Sigmoid colon (tissue), 7 donors: ENCODE measurements around the gene FYTTD1. TPM values are rescaled to one million over a fixed set of nuclear protein-coding genes. Genes with fewer than 3 reads are reported as not detected.

ENCODE experiments used
- DNase-seq: peaks from one replicate; pipeline ENCODE4 v3.0.0-alpha.2; 2019
- H3K27ac ChIP-seq, 4 donors: fragments of 200-600 bp; sonication (generic); one replicate each; pipeline ENCODE4 v1.5.1; 2016 to 2019; ENCODE audit warnings: mild to moderate bottlenecking in 1 of 4
- H3K27me3 ChIP-seq, 3 donors: fragments of 200-600 bp; sonication (generic); one replicate each; pipeline ENCODE4 v1.5.1; 2019; ENCODE audit warnings: mild to moderate bottlenecking in 1 of 3
- H3K36me3 ChIP-seq, 4 donors: fragments of 200-600 bp; sonication (generic); one replicate each; pipeline ENCODE4 v1.5.1; 2016 to 2019
- H3K4me1 ChIP-seq, 4 donors: fragments of 200-600 bp; sonication (generic); one replicate each; pipeline ENCODE4 v1.5.1; 2017 to 2019
- H3K4me3 ChIP-seq, 4 donors: fragments of 200-600 bp; sonication (generic); one replicate each; pipeline ENCODE4 v1.5.1; 2017 to 2019; ENCODE audit warnings: mild to moderate bottlenecking in 2 of 4, moderate library complexity in 1 of 4
- H3K9me3 ChIP-seq, 4 donors: fragments of 200-600 bp in 3 of 4; sonication (generic) in 3 of 4; one replicate each; pipeline versions ENCODE4 v1.5.1 to v1.6.1; 2013 to 2019
- EP300 ChIP-seq, 4 donors: sonication (generic); formaldehyde crosslinking; IDR thresholded peaks; one replicate each; pipeline ENCODE4 v1.6.1; 2017; ENCODE audit warnings: antibody characterized with exemption in 4 of 4
- POLR2A ChIP-seq, 2 donors: fragments of 450-650 bp; IDR thresholded peaks; one replicate each; pipeline ENCODE4 v1.6.1; 2016; ENCODE audit warnings: antibody characterized with exemption in 2 of 2, mild to moderate bottlenecking in 2 of 2, moderate library complexity in 2 of 2
- POLR2AphosphoS5 ChIP-seq, 4 donors: sonication (generic); formaldehyde crosslinking; IDR thresholded peaks; one replicate each; pipeline ENCODE4 v1.6.1; 2017; ENCODE audit warnings: antibody characterized with exemption in 4 of 4
- WGBS, 2 donors: extraction: QIAGEN DNeasy Blood & Tissue Kit; methylation state at CpG; one replicate each; pipeline ENCODE4 v1.1.7; 2013; 5-methylcytosine and 5-hydroxymethylcytosine counted together
- intact Hi-C: fragments of 100-400 bp; cut with DNase I; formaldehyde crosslinking; loops from one replicate; pipeline ENCODE4 v1.15.1; 2023
- polyA plus RNA-seq, 3 donors: library from polyadenylated mRNA; stranded (reverse); fragments of 200-250 nt; gene quantifications; one replicate each; pipeline ENCODE4 v1.2.3, GENCODE V29; 2013
- total RNA-seq, 4 donors: library from RNA; depleted of rRNA; stranded (reverse); fragments of >200 nt; gene quantifications; one replicate each; pipeline ENCODE4 v1.1.0, GENCODE V29; 2016
- TF ChIP-seq, protein P1 (sequence below), 4 experiments: fragments of 450-650 bp in 3 of 4; fragments of 200-600 bp in 1 of 4; IDR thresholded peaks; one replicate each; pipeline ENCODE4 v1.5.1; 2016 to 2019; ENCODE audit warnings: antibody characterized with exemption in 4 of 4, mild to moderate bottlenecking in 3 of 4, moderate library complexity in 2 of 4
- donor health status: healthy with polysubstance abuse.
- donor health status: Bipolar disorder and iron deficiency.
- donor health status: healthy.

Gene FYTTD1
- total and polyA plus RNA-seq, 7 donors = 11.4 to 63.9 (median 46.4) TPM

DNA sequence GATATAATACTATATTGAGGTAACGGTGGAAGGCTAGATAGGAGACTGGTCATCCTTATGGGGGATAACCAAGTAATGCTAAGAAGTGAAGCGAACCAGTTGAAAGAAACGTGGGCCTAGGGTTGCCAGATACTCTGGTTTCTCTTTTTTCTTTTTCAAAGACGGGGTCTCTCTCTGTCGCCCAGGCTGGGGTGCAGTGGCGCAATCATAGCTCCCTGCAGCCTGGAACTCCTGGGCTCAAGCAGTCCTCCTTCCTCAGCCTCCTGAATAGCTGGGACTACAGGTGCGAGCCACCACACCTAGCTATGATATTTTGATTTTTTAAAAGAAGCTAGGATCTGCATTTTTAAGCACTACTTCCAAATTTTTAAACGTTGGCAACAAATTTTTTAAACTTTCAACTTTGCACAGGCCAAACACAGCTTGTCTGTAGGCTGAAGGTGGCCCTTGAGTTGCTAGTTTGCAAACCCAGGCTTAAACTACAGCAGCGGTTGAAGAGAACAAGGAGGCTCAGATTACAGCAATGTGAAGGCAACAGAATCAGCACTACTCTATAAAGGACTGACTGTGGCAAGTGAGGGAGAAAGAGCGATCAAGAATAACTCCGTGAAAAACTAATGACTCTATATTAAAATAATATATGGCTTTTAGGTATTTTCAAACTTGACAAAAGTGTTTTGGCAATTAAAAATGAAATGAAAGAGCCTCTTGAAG, 11.8 kb upstream of the FYTTD1 start:
- H3K4me3 ChIP-seq = peak overlapping the region in 3 of 4 donors; percentile 84 to 98 (median 97)
- DNase-seq = no peak
- WGBS, 2 donors = 68 to 70% methylated on average over 11 of the region's 11 CpGs
- no peaks in the 10 kb centered on the region for H3K9me3 ChIP-seq
- peaks cover 0 to 22% (median 20%) of the 10 kb centered on the region in 4 donors for H3K4me1 ChIP-seq
- no peak for TF ChIP-seq POLR2A (IDR thresholded peaks at IDR 0.05)
- TF ChIP-seq EP300 (IDR thresholded peaks at IDR 0.05) = no peak
- TF ChIP-seq, protein P1, sequence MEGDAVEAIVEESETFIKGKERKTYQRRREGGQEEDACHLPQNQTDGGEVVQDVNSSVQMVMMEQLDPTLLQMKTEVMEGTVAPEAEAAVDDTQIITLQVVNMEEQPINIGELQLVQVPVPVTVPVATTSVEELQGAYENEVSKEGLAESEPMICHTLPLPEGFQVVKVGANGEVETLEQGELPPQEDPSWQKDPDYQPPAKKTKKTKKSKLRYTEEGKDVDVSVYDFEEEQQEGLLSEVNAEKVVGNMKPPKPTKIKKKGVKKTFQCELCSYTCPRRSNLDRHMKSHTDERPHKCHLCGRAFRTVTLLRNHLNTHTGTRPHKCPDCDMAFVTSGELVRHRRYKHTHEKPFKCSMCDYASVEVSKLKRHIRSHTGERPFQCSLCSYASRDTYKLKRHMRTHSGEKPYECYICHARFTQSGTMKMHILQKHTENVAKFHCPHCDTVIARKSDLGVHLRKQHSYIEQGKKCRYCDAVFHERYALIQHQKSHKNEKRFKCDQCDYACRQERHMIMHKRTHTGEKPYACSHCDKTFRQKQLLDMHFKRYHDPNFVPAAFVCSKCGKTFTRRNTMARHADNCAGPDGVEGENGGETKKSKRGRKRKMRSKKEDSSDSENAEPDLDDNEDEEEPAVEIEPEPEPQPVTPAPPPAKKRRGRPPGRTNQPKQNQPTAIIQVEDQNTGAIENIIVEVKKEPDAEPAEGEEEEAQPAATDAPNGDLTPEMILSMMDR (IDR thresholded peaks at IDR 0.05) = no peak
- no peak for TF ChIP-seq POLR2AphosphoS5 (IDR thresholded peaks at IDR 0.05)
- intact Hi-C loops = loop anchor here (1.0 kb wide), 1 partner anchor 11 kb away; the partner anchor contains the start of gene FYTTD1
- H3K27ac ChIP-seq = peak overlapping the region; percentile 86 to 95 (median 92)
- H3K27me3 ChIP-seq = no peaks in the 10 kb centered on the region
- no peaks in the 10 kb centered on the region for H3K36me3 ChIP-seq

DNA sequence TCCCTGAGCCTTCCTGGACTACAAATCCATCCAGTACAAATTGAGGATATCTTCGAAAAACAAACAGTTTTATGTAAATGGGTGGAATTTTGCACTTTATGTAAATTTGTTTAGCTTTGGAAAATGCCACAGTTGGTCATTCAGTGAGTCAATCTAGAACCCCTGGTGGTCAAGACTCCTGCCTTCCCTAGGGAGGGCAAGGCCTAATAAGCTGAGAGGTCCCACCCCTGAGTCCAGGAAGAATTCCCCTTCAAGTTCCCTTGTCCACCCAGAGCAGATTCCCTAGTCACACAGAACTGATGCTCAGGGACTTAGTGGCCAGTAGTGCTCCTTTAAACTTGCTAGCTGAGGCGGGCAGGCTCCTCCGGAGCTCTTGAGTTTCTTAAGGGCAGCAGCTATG, 6.9 kb upstream of the FYTTD1 start:
- no peak for DNase-seq
- no peak for TF ChIP-seq POLR2A (IDR thresholded peaks at IDR 0.05)
- TF ChIP-seq, protein P1 (IDR thresholded peaks at IDR 0.05) = no peak
- no peak for TF ChIP-seq EP300 (IDR thresholded peaks at IDR 0.05)
- TF ChIP-seq POLR2AphosphoS5 (IDR thresholded peaks at IDR 0.05) = no peak
- no peaks in the 10 kb centered on the region for H3K27me3 ChIP-seq
- 90 to 92% methylated on average over 3 of the region's 3 CpGs for WGBS, 2 donors
- intact Hi-C loops = no loop called here
- H3K4me1 ChIP-seq = peaks cover 0 to 2% (median under 1%) of the 10 kb centered on the region in 4 donors
- H3K9me3 ChIP-seq = no peaks in the 10 kb centered on the region
- H3K27ac ChIP-seq = no peak overlapping the region
- H3K36me3 ChIP-seq = no peaks in the 10 kb centered on the region
- H3K4me3 ChIP-seq = no peak overlapping the region

- intact Hi-C loops = loop anchor here (5.0 kb wide), 1 partner anchor 101 kb away; no protein-coding TSS in a partner anchor
- TF ChIP-seq POLR2A (IDR thresholded peaks at IDR 0.05) (no peak), POLR2AphosphoS5 (IDR thresholded peaks at IDR 0.05) (no peak), EP300 (IDR thresholded peaks at IDR 0.05) (no peak)
- no peaks in the 10 kb centered on the region for H3K27me3 ChIP-seq
Measured at GRCh38 chr3:197746209-197746608, 3.5 kb upstream of the FYTTD1 start.

DNA sequence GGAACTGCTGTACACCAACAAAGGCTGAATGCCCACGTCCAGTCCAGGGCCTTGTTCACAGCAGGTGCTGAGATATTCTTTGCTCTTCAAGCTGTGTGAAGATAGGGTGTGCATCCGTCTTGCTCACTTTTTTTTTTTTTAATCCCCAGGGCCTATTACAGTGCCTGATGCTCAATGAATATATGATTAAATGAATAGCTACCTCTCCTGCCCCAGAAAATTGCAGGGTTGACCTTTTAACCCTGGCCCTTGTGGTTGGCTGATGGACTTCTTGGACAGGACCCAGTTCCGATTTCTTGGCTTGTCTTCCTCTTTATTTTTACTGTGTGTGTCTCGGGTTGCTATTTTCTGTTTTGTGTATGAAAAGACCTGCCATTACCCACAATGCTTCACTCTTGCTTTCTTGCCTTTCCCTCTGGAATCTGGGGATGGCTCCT, 2.9 kb upstream of the FYTTD1 start:
- no peak for DNase-seq
- Histone ChIP-seq H3K9me3 (no peaks in the 10 kb centered on the region), H3K36me3 (no peaks in the 10 kb centered on the region), H3K4me1 (peaks cover 0 to 19% (median 12%) of the 10 kb centered on the region in 4 donors), H3K4me3 (no peak overlapping the region), H3K27ac (no peak overlapping the region), H3K27me3 (no peaks in the 10 kb centered on the region)
- intact Hi-C loops = loop anchor here (5.0 kb wide), 1 partner anchor 100 kb away; no protein-coding TSS in a partner anchor
- 69 to 78% methylated on average over 4 of the region's 4 CpGs for WGBS, 2 donors
- TF ChIP-seq, protein P1 (IDR thresholded peaks at IDR 0.05) = no peak
- TF ChIP-seq EP300 (IDR thresholded peaks at IDR 0.05) (no peak), POLR2A (IDR thresholded peaks at IDR 0.05) (no peak), POLR2AphosphoS5 (IDR thresholded peaks at IDR 0.05) (no peak)

More at GRCh38 chr3:197746209-197746608, 3.5 kb upstream of the FYTTD1 start:
- Histone ChIP-seq H3K27ac (no peak overlapping the region), H3K4me3 (no peak overlapping the region), H3K4me1 (peaks cover 0 to 13% (median 6%) of the 10 kb centered on the region in 4 donors), H3K9me3 (no peaks in the 10 kb centered on the region), H3K36me3 (no peaks in the 10 kb centered on the region)
- no peak for DNase-seq
- 83 to 84% methylated on average over 3 of the region's 3 CpGs for WGBS, 2 donors

DNA sequence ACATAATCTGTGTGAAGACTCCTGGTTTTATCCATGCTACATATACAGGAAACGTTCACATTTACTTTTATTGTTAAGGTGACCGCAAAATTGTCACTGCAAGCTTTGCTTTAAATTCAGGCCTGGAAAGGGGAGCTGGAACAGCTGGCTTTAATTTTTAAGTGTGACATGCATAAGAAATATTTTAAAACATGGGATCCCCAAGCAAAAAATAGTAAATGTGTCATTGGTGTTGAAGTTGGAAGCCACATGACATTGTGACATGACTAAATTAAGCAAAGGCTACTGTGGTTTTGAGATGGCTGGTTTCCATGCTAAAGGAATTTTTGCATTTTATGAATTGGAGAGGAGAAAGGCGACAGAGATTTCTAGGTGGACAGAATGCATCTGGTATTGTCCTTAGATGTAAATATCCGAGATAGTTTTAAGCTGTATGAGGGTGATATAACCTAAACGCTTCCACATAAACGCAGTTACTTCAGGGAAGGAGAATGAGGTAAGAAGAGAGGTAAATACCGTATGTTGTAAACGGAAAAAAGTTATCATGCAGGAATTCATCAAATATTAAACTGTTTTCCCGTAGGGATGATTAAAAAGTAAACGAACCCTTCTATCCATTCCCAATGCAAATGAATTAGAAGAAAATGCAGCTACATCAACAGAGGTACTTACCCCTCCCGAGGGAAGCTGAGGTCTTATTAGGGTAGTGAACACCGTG, 927 bp upstream of the FYTTD1 start:
- Histone ChIP-seq H3K4me1 (peaks cover 0 to 33% (median 23%) of the 10 kb centered on the region in 4 donors), H3K27ac (peak overlapping the region; percentile 89 to 98 (median 95)), H3K4me3 (peak overlapping the region; percentile 56 to 85 (median 77)), H3K9me3 (no peaks in the 10 kb centered on the region), H3K27me3 (no peaks in the 10 kb centered on the region), H3K36me3 (no peaks in the 10 kb centered on the region)
- TF ChIP-seq, protein P1 (IDR thresholded peaks at IDR 0.05) = no peak
- TF ChIP-seq POLR2AphosphoS5 (IDR thresholded peaks at IDR 0.05) = no peak
- no peak for TF ChIP-seq POLR2A (IDR thresholded peaks at IDR 0.05)
- no peak for TF ChIP-seq EP300 (IDR thresholded peaks at IDR 0.05)
- intact Hi-C loops = loop anchor here (1.0 to 5.0 kb wide), 2 partner anchors 11 to 99 kb away; no protein-coding TSS in a partner anchor
- DNase-seq = no peak
- 20 to 33% methylated on average over 12 of the region's 12 CpGs for WGBS, 2 donors
